Epithelial cell of prostate (primary cell): Measurements from ENCODE around the gene GLE1.
"Not testable (repeated sequence)": the region's sequence is repeated elsewhere in the genome, so short reads cannot be mapped to it uniquely, and the experiment has no call there.

Experiments used
- DNase-seq: peaks from one replicate; pipeline ENCODE4 v3.0.0-alpha.2; 2011; ENCODE audit warnings: low read depth, low spot score
- H3K27ac ChIP-seq: fragments of 450-650 bp; 2 replicates; pipeline ENCODE4 v1.5.1; 2017; ENCODE audit warnings: mild to moderate bottlenecking

The GLE1 gene

DNA sequence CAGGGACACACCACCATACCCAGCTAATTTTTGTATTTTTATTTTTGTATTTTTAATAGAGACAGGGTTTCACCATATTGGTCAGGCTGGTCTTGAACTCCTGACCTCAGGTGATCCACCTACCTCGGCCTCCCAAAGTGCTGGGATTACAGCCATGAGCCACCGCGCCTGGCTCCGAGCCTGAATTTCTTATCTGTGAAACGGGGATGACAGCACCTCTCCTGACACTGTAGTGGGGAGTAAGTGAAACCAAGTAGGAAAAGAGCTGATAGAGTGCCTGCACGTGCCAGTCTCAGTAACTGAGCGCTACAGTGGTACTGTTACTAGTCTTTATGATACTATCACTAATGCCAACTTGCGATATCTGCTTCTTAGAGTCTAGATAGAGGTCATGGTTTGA lies 80.6 kb downstream of the GLE1 start:
- DNase-seq, H3K27ac ChIP-seq: not testable (repeated sequence)

GRCh38 chr9:128586934-128587333 lies 82.4 kb downstream of the GLE1 start:
- not testable (repeated sequence) for DNase-seq, H3K27ac ChIP-seq

- DNase-seq = no peak
- H3K27ac ChIP-seq = no peak overlapping the region
These were observed 82.9 kb downstream of the GLE1 start for GRCh38 chr9:128587453-128587852.

- no peak for DNase-seq
- H3K27ac ChIP-seq = no peak overlapping the region
These were observed 84.2 kb downstream of the GLE1 start for GRCh38 chr9:128588581-128589233.
